ENCODE data around the gene CNTD1.

Gene CNTD1

DNA sequence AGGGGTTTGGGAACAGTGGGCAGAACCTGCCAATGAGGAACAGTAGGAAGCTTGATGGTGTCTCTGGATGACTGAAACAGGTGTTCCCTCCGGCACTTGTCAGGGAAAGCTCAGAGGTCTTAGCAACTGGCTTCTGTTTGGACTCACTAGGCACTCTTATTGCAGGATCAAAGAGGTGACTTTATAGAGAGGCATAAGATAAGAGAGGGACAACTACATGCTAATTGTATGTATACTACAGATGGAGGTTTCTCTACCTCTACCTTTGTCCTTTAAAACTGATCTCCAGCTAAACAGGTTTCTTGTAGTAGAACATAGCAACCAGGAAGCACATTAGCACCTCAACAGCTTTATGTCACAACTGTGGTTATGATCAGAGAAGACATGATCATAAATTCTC lies 7.6 kb downstream of the CNTD1 start:
- DNase-seq = no peak

DNA sequence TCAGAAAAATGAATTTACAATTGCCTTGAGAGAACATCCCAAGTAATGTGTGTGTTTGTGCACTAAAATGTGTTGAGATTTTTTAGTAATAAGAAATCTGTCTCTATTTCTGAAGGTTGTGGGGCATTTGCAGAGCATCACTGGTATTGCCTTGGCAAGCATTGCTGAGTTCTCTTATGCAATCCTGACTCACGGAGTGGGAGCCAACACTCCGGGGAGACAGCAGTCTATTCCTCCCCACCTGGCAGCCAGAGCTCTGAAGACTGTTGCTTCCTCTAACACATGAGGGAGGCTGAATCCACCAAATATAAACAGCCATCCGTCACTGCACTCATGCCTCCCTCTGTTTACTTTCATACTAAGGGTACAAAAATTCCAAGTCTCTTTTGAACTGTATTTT lies 10.6 kb downstream of the CNTD1 start:
- no peak for DNase-seq

GRCh38 chr17:42814633-42815399 lies 16.2 kb downstream of the CNTD1 start:
- DNase-seq = no peak

- DNase-seq = no peak
Observed at GRCh38 chr17:42817866-42818265, 19.2 kb downstream of the CNTD1 start.

- no peak for DNase-seq
Observed at GRCh38 chr17:42818379-42818778, 19.7 kb downstream of the CNTD1 start.

DNA sequence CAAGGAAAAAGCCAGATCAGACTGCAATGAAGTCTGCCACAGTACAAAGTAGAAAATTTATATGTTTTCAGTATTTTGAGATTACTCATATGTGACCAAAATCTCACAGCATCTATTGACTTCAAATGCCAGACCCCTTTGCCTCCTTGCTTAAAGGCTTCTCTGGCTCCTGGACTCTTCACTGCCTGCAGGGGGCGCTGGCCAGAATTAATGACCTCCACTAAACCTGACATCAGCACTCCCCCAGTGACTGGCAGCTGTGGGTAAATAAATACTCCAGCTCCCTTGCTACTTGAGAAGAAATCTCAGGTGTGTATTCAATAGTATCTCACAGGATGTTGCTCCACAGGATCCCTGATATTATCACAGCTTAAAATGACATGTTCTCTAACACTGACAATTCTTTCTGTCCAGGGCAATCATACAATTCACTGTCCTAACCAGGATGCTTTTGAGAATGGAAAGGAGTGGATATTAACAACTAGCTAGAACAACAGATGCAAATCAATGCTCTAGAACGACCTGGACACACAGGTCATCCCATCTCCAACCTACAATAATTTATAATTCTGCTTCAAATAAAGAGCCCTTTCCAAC lies 21.4 kb downstream of the CNTD1 start:
- peak; percentile 68 to 74 for DNase-seq

DNA sequence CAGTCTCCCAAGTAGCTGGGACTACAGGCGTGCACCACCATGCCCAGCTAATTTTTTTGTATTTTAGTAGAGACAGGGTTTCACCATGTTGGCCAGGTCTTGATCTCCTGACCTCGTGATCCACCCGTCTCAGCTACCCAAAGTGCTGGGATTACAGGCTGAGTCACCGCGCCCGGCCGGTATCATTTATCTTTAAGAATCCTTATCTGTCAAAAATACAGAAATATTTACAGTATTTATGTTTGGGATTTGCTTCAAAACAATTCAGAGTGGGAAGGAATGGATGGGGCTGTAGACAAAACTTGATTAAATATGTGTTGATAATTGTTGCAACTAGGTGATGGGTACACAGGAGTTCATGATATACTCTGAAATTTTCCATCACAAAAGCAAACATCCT lies 22.5 kb downstream of the CNTD1 start:
- no peak for DNase-seq

DNA sequence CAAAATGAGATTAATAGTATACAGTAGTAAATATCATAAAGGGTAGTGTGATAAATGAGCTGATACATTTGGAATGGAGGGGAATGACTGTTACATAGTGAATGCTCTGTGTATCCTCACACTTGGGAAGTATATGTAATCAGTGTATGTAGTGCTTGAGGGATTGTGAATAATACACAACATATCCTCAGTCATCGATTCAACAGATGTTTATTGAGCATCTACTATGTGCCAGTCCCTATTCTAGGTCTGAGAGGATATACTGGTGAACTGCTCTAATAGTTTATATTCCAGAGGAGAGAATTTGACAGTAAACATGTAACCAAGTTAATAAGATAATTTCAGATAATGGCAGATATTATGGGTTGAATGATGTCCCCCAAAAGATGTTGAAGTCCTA lies 28.8 kb downstream of the CNTD1 start:
- DNase-seq = no peak

DNA sequence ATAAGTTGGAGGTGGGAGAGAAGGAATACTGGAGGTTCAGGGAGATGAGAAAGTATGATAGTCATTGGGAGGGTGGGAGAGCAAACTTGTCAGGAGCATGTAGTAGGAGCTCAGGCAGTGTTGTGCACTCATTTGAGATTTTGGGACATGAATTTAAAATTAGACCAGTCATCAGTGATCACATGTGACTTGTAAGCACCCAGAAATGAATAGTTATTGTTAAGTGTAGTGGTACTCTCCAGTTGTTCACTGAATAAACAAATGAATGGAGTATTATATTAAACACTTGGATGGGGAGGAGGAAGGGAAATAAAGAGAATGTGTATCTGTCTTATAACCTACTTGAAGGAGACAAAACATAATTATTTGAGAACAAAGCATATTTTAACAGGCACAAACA lies 32.3 kb downstream of the CNTD1 start:
- DNase-seq = no peak

GRCh38 chr17:42832213-42832933 lies 33.7 kb downstream of the CNTD1 start:
- no peak for DNase-seq

DNA sequence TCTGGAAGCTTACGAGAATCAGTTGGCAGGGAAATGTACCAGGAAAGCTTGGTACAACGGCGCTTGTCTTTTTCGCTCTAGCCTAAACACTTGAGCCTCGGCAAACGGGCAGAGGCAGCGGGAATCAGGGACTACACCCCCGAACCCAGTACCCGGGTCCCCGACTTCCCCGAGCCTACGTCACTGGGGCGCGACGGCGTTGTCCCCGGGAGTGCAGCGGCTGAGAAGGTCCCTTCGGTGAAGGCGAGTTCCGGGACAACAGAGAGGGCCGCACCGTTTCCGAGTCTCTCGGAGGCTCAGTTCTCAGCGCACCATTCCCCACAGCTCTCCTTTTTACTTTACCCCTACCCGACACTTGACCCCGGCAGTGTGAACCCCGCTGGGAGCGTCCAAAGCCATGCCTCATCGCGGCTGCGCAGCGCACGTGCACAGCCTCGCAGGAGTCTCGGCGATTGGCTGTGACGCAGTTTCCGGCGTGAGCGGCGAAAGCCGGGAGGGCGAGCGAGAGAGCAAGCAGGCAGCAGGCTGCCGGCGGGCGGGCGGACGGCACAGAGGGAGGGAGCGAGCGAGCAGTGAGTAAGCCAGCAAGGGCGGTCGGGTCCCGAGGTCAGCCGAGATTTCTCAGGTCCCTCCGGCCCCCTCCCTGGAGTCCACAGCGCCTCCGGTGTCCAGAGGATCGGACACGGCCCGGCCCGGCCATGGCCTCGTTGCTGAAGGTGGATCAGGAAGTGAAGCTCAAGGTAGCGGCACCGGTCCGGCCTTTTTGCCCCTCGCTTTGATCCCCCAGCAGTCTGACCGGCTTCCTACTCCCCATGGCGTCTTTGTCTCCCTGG lies 34.5 kb downstream of the CNTD1 start, which contains the start of gene PSME3:
Gene PSME3 (plus strand): TSS at position 464 of the 833 bp plus-strand sequence. CDS start 235 bp downstream, at position 699.
- peak; percentile 88 to 91 for DNase-seq

GRCh38 chr17:42833767-42834422 lies 35.2 kb downstream of the CNTD1 start:
- DNase-seq = no peak

DNA sequence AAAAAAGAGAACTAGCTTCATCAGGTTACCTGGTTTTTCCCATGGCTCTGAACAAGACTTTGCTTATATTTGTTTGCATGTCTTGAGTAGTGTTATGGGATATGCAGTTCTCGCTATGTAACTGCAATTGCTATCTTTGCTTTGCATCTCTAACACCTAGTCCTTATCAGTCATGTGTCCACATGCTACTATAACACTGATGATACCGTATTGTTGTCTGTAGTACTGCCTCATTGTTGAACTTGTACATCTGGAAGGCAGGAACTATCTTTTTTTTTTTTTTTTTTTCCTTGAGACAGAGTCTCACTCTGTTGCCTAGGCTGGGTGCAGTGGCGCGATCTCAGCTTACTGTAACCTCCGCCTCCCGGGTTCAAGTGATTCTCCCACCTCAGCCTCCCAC lies 37.1 kb downstream of the CNTD1 start:
- DNase-seq = no peak

DNA sequence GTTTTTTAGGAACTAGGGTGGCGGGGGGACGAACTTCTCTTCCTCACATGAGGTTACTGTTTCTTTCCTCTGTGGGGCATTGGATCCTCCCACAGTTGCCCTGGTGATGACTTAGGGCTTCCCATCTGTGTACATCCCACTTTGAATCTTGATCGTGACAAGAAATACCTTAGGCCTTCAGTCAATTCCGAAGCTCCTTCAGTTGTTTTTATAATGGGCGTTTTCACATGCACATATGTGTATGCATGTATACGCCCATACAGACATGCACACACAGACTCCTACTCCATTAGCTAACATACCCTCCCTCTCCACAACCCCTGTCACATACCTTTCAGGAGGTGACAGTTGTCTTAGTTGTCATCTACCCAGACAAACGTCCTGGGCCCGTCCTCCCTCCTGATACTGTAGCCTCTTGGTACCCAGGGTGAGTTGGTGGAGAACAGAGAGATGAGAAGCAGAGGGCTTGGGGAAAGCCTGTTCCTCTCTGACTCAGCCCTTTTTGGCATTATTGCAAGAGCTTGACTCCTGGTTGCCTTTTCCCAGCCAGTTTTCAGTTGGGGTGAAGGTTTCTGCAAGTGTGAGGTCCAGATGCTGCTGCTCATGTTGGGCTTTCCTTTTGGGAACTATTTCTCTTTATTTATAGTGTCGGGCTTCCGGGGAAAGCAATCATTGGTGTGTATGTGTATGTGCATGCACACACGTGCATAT lies 43.5 kb downstream of the CNTD1 start:
- DNase-seq = no peak

DNA sequence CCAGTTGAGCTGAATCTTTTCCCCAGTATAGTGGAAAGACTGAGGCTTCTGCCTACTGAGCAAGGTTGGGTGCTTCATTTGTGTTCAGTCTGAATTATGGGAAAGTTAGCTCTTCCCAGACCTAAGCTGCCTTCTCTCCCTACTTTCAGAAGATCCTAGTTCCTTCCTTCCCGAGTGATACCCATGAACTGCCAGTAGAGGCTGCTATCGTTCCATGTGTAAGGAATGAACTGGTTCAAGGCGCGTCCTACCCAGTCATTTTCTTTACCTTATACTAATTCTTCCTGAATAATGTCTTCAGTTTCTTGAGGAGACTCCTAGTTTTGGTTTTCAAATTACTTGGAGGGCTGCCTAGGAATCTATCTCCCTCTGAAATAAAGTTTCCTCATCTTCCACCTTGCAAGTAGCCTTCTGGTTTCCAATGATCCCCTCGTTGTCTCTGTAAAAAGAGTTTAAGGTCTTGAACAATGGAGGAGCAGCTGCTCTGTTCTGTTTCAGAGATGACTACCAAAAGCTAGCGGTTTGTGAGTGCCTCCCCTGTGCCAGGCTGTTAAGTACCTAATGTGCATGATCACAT lies 44.8 kb downstream of the CNTD1 start:
- peak; percentile 14 to 31 for DNase-seq

- no peak for DNase-seq
Observed at GRCh38 chr17:42844271-42844670, 45.6 kb downstream of the CNTD1 start, which contains the start of gene AOC2. Gene AOC2 (plus strand): TSS chr17:42844580. CDS start chr17:42844627, 47 bp downstream.

GRCh38 chr17:42844761-42845555 lies 46.3 kb downstream of the CNTD1 start:
- no peak for DNase-seq

DNA sequence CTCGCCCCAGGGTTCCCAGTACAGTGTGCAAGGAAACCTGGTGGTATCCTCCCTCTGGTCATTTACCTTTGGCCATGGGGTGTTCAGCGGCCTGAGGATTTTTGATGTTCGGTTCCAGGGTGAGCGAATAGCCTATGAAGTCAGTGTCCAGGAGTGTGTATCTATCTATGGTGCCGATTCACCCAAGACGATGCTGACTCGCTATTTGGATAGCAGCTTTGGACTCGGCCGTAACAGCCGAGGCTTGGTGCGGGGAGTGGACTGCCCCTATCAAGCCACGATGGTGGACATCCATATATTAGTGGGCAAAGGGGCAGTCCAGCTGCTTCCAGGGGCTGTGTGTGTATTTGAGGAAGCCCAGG lies 46.9 kb downstream of the CNTD1 start:
- DNase-seq = no peak

DNA sequence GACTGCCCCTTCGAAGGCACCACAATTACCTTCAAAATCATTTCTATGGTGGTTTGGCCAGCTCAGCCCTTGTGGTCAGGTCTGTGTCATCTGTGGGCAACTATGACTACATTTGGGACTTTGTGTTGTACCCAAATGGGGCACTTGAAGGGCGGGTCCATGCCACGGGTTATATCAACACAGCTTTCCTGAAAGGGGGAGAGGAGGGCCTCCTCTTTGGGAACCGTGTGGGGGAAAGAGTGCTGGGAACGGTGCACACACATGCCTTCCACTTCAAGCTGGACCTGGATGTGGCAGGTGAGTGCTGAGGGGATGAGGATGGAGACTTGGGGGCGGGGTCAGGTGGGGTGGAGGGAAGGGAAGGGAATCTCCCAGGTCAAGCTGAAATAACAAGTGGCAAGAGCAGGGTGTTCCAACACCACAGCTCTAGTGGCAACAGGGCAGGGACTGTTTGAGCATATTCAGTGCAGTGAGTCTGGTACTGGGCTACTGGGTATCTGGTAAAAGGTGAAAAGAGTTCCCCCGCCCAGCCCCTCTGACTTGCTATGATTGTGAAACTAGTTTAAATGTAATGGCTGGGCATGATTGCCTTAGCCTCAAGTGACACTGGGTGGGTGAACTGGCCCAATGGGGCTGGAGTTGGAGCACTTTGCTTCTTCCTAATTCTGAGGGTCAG lies 47.4 kb downstream of the CNTD1 start:
- no peak for DNase-seq

Measured in CD4-positive, alpha-beta T cell treated with Interferon alpha-2 for 1 hour (primary cell).